K562 treated with DMSO at 1 percent for 4 hours (cell line): ENCODE results near the gene TRIM3. TPM values are rescaled to one million over a fixed set of nuclear protein-coding genes. Genes with fewer than 3 reads are reported as not detected.

Source experiments
- total RNA-seq: library from RNA; unstranded; fragments of 300-600 nt; gene quantifications from 2 replicates; pipeline ENCODE4 v1.2.3, GENCODE V29; 2022; ENCODE audit not compliant: insufficient read depth

TRIM3 gene
- total RNA-seq, result 6.6 and 9.5 TPM in 2 replicates

DNA sequence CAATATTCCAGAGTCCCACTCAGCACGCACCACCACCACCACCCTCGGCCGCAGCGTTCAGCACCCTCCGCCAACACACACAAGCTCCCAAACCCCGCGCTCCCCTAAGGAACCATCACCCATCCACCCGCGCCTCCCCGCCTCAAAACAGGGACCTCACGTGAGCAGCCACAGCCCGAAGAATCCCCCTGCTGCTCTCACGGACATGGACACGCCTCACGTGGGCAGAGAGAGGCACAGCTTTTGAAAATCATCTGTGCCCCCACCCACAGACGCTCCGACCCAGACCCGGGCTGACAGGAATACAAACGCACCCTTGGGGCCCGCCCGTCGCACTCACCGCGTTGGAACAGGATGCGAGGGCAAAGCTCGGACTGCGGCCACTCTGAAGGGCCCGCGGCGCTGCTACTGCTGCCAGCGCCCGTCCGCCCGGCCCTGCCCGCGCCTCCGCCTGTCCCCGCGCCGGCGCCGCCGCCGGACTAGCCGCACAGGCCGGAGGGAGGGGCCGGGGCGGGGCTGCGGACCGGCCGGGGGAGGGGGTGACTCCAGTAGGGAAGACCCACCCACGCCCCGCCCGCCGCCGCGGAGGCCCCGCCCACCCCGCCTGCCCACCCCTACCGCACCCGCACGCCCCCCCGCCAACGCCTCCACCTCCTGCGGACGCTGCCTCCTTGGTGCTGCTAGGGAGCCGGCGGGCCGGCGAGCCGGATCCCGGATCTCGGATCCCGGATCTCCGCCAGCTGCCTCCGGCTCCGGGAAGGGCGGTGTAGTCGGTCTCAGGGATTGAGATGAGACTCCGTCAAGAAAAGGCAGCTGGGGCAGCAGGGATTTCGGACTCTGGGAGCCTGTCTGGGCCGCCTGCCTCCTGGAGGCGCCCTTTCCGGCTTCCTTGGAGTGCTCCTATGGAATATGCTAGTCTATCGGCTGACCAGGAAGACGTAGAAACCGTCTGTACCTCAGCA, at the start of gene TRIM3:
TSS of gene TRIM3 (minus strand) at position 491 of the 962 bp plus-strand sequence. CDS start 8,246 bp downstream, outside the sequence.

DNA sequence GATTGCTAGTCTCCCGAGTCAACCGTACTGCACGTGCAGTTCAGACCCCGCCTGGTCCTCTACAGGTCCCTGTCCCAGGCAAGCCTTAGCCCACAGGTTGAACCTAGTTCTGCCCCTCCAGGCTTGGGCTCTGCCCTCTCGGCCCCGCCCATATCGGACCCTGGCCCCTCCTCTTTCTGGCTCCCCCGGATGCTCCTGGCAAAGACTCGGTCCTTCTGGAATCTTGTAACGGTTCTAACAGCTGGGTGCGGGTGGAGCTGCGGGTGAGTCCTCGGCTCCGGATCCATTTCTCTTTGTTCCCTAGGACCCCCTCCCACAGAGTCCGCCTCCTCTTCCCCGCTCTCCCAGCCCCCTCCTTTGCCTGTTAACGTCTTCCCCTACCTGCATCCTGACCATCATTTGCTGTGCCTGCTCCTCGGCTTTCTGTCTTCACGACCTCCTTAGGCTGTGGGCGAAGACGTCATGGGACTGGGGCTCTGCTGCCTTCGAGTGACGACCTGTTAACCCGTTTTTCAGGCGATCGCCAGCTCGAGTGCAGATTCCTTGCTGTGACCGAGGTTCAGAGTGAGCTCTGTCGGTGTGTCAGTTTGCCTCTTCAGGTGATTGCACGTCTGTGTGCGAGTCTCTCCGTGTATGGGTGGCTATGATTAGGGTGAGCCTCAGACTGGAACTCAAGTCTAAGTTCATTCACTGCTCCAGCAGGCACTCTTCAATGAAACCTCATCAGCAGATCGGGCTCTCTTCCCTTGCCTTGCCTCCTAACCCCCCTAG, 23.5 kb upstream of the TRIM3 start, which contains the start of gene DNHD1:
TSS of gene DNHD1 (plus strand) at position 212 of the 771 bp plus-strand sequence. CDS start 936 bp downstream, outside the sequence.

DNA sequence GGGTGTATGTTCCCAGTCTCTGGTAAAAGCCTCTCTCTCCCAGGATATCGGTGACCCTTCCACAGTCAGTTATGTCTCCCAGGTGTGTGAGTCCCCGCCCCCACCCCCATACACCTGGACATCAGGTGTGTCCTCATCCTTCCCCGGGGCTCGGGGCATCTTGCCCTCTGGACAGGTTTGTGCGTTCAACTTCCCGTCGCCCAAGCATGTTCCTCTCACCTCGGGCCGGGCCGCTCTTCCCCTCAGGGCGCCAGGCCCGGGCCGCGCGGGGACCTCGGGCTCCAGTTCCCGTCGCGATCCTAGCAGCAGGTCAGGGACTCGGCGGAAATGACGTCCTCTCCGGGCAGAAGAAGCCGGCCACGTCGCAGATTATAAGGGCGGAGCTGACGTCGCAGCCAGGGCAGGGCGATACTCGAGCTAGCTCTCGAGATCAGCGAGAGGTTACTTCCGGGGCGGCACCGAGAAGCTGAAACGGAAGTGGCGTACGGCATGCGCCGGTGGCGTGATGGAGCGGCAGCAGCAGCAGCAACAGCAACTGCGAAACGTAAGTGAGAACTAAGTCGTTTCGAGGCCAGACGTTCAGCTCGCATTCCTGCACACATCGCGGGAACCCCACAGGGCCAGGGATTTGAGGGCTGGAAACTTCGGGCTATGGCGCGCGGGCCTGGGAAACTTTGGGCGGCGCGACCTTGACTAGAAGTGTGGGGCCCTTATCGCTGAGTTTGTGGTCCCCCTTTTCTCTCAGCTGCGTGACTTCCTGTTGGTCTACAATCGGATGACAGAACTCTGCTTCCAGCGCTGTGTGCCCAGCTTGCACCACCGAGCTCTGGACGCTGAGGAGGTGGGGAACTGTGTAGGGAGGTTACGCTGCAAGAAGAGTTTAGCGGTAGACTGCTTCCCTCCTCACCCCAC, 7.5 kb upstream of the TRIM3 start, which contains the start of the genes ARFIP2 and TIMM10B:
TSS of gene ARFIP2 (minus strand) at position 320 of the 912 bp plus-strand sequence. CDS start 910 bp downstream, outside the sequence.
TSS of gene TIMM10B (plus strand) at position 490 of the 912 bp plus-strand sequence. CDS start at position 506, 16 bp downstream.

DNA sequence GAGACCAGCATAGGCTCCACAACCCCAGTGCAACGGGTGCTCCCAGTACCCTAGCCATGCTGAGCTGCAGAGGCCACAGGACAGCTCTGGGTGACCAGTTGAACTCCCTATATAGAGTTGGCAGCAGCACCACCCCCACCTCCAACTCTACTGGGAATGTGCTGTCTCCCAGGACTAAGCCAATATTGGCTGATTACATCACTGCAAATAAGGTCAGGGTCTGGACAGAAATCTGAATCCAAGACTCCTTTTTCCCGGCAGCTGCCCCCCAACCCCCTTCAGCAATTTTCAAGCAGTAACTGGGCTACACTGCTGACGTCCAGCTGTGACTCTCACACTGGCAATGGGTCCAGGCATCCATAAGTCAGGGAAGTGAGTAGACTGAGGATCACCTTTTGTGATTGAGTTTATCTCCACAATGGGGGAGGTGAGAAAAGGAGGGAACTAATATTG, 32.8 kb downstream of the TRIM3 start, which contains the start of gene HPX:
TSS of gene HPX (minus strand) at position 82 of the 453 bp plus-strand sequence. CDS start at position 58, 24 bp downstream.

DNA sequence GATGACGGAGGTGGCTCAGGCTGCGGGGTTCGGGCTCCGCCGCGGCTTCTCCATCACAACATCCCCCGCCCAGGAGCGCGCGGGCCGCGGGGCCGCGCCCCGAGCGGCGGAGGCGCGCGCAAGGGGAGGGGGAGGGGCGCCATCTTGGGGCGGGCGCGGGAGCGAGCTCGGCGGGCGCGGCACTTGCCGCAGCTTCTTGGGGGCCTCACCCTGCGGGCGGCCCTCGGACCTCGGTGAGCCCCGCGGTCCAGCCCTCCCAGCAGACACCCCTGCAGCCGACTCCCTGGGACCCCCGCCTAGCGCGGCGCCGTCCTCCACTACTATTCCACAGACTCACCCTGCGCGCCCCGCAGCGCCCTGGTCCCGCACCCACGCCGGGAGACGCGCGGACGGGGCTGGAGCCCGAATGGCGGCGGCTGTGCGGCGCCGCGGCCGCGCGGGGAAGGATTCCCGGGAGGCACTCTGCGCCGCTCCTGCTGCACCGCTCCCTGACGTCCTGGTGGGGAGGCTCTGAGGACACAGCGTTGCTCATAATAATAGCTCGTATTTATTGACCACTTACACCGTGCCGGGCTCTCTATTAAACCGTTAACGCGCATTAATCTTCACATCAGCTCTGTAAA, 54.6 kb downstream of the TRIM3 start, which contains the start of gene APBB1:
TSS of gene APBB1 (minus strand) at position 86 of the 623 bp plus-strand sequence. CDS start 7,747 bp downstream, outside the sequence.

Other genes starting within 250 kb of the TRIM3 start
- 18.7 and 20.5 TPM in 2 replicates for gene FHIP1B, start 239.3 kb downstream of the TRIM3 start, total RNA-seq
- gene CNGA4, start 234.9 kb downstream of the TRIM3 start, total RNA-seq, result not detected in 2 replicates
- not detected in 2 replicates for gene CCKBR, start 214.1 kb downstream of the TRIM3 start, total RNA-seq
- gene CAVIN3, start 153.4 kb downstream of the TRIM3 start, total RNA-seq, result not detected in 2 replicates
- gene SMPD1, start 83.5 kb downstream of the TRIM3 start, total RNA-seq, result 28.6 and 35.2 TPM in 2 replicates
- gene APBB1, start 54.8 kb downstream of the TRIM3 start, total RNA-seq, result 1.3 and 1.5 TPM in 2 replicates
- 1.7 and 3.1 TPM in 2 replicates for gene HPX, start 33.0 kb downstream of the TRIM3 start, total RNA-seq
- gene ARFIP2, start 7.4 kb upstream of the TRIM3 start, total RNA-seq, result 37.9 and 40.8 TPM in 2 replicates
- 14.6 and 18.5 TPM in 2 replicates for gene TIMM10B, start 7.6 kb upstream of the TRIM3 start, total RNA-seq
- gene DNHD1, start 23.3 kb upstream of the TRIM3 start, total RNA-seq, result 7.1 and 11.1 TPM in 2 replicates
- 10.7 and 15.2 TPM in 2 replicates for gene RRP8, start 129.7 kb upstream of the TRIM3 start, total RNA-seq
- gene ILK, start 129.8 kb upstream of the TRIM3 start, total RNA-seq, result 108 and 115 TPM in 2 replicates
- gene TAF10, start 138.3 kb upstream of the TRIM3 start, total RNA-seq, result 81.9 and 99.0 TPM in 2 replicates
- gene TPP1, start 145.5 kb upstream of the TRIM3 start, total RNA-seq, result 122 and 151 TPM in 2 replicates
- gene DCHS1, start 181.9 kb upstream of the TRIM3 start, total RNA-seq, result 0.23 and 0.38 TPM in 2 replicates
- gene MRPL17, start 209.4 kb upstream of the TRIM3 start, total RNA-seq, result 35.8 and 45.4 TPM in 2 replicates